NCI-H2107 treated with DMSO at 0.1 percent for 48 hours (cell line): ENCODE data around the gene PLCH2.

Source experiments
- DNase-seq: peaks from one replicate; lab custom pipeline; 2025; ENCODE audit not compliant: unreplicated experiment; lab: John Stamatoyannopoulos, UW

Gene PLCH2

GRCh38 chr1:2498648-2499047 lies 22.6 kb downstream of the PLCH2 start:
- DNase-seq = no peak

GRCh38 chr1:2499260-2499659 lies 23.2 kb downstream of the PLCH2 start:
- DNase-seq = no peak

GRCh38 chr1:2499986-2500596 lies 24.0 kb downstream of the PLCH2 start:
- DNase-seq = no peak

- no peak for DNase-seq
Measured at GRCh38 chr1:2501041-2501819, 25.1 kb downstream of the PLCH2 start.

GRCh38 chr1:2501820-2502119 lies 25.7 kb downstream of the PLCH2 start:
- no peak for DNase-seq

DNA sequence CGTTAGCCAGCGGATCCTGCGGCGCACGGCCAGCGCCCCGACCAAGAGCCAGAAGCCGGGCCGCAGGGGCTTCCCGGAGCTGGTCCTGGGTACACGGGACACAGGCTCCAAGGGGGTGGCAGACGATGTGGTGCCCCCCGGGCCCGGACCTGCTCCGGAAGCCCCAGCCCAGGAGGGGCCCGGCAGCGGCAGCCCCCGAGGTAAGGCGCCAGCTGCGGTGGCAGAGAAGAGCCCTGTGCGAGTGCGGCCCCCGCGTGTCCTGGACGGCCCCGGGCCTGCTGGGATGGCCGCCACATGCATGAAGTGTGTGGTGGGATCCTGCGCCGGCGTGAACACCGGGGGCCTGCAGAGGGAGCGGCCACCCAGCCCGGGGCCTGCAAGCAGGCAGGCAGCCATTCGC lies 26.1 kb downstream of the PLCH2 start:
- no peak for DNase-seq

- DNase-seq = no peak
Measured at GRCh38 chr1:2502661-2503553, 26.8 kb downstream of the PLCH2 start.

DNA sequence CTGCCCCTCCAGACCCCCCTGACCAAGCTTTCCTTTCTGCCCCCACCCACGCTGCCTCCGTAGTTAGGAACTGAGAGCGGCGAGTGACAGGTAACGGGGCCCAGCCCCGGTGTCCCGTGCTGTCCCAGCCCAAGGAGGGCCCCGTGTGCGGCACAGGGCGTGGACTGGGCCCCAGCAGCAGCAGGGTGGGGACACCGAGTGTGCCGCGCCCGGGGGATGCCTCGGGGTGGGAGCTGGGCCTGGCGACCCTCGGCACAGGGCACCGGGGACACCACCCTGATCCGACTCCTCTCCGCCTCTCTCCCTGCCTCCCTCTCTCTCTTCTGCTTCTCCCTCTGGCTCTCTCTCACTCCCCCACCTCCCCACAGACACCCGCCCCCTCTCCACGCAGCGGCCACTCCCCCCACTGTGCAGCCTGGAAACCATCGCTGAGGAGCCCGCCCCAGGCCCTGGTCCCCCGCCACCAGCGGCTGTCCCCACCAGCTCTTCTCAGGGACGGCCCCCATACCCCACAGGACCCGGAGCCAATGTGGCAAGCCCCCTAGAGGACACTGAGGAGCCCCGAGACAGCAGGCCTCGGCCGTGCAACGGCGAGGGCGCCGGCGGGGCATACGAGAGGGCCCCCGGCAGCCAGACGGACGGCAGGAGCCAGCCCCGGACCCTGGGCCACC lies 27.6 kb downstream of the PLCH2 start:
- no peak for DNase-seq

GRCh38 chr1:2504225-2504948 lies 28.3 kb downstream of the PLCH2 start:
- no peak for DNase-seq

DNA sequence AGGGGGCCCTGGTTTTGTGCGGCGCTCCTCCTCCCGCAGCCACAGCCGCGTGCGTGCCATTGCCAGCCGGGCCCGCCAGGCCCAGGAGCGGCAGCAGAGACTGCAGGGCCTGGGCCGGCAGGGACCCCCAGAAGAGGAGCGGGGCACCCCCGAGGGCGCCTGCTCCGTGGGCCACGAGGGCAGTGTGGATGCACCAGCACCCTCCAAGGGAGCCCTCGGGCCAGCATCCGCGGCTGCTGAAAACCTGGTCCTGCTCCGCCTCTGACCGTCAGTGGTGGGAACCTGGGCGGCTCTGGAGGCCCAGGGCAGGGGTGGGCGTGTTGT lies 28.8 kb downstream of the PLCH2 start:
- DNase-seq = no peak

- DNase-seq = no peak
Measured at GRCh38 chr1:2505461-2505994, 29.4 kb downstream of the PLCH2 start.

DNA sequence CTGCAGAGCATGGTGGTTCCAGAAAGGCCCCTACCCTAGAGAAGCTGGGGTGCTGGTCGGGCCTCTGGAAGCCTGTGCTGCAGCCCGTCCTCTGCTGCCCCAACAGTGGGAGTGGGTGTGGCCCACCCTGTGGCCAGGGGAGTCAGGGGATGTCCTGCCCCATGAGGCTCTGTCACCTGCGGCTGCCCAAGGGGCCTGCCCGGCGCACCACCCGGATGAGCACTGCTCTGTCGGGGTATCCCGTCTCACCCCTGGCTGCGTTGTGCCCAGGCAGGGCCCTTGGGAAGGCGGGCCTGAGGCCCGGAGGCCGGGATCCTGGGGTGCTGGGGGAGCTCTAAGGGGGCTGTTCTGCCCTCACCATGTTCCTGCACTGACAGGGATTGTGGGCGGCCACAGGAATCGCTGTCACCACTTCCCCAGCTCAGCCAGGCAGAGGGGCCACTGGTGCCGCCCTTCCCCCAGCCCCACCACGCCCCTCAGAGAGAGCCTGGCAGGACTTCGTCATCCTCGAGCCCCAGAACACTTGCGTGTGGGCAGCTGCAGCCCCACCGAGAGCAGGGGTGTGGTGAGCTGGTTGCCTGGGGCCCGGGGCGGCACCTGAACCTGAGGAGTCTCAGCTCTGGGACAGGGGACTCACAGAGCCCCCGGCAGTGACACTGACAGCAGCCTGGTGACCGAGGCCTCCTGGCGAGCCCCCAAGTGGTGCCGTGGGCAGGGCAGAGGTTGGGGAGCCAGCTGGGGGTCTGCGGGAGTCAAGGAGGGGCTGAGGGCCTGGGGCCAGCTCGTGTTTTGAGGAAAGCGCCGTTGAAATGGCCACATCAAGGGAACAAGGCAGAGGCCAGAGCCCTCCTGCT lies 30.1 kb downstream of the PLCH2 start:
- no peak for DNase-seq

DNA sequence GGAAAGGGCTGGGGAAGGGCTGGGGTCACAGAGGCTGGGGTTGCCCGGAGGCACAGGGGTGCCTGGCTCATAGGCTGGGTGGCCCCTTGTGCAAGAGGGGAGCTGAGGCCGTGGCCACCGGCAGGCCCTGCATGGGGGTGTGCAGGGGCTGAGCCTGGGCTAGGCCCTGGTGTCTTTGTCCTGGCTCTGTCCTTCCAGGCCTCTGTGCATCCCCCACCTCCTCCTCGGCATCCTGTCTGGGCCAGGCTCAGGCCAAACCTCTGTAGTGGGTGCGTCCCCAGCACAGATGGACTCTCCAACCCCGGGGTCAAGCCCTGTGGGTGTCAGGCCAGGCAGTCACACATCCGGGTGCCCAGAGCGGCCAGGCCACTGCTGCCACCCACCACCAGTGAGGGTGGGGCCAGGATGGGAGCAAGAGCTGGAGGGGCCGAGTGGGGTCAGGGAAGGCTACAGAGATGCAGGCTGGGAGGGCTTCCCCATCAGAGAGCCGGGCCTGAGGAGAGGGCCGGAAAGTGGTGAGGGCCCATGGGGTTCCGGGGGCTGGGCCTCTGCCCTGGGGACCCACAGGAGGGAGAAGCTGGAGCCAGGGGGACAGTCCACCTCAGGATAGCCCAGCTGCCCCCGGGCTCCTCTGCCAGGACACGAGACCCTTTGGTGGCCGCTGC lies 30.9 kb downstream of the PLCH2 start:
- DNase-seq = no peak

GRCh38 chr1:2507744-2508155 lies 31.7 kb downstream of the PLCH2 start:
- DNase-seq = no peak

GRCh38 chr1:2508180-2508579 lies 32.1 kb downstream of the PLCH2 start:
- no peak for DNase-seq

DNA sequence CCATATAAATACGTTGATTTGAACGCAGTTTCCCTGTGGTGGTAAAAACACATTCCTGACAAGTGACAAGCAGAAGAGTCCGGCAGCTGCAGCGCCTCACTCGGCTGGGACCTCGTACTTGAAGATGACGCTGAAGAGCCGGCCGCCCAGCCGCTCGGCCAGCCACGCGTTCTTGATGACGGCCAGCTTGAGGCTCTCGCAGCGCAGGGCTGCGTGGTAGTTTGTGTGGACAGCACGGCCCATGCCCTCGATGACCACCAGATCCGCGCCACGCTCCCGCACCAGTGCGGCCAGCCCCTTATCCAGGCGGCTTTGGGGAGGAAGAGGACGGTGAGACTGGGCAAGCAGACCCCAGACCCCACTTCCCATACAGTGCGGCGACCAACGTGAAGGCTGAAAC lies 32.7 kb downstream of the PLCH2 start:
- no peak for DNase-seq

- no peak for DNase-seq
Measured at GRCh38 chr1:2509589-2509988, 33.5 kb downstream of the PLCH2 start.

- no peak for DNase-seq
Measured at GRCh38 chr1:2510366-2511155, 34.5 kb downstream of the PLCH2 start.
